H1 (cell line): ENCODE measurements around the gene TWSG1. TPM values are rescaled to one million over a fixed set of nuclear protein-coding genes. Genes with fewer than 3 reads are reported as not detected.

ENCODE experiments used
- CTCF ChIA-PET: fragments of 300-600 bp; sonication (Branson Sonifier 250); formaldehyde crosslinking; loops from one replicate; lab custom pipeline; 2021; ENCODE audit not compliant: partially characterized antibody; lab: Charles Lee
- POLR2A ChIA-PET: fragments of 300-600 bp; sonication (Branson Sonifier 250); formaldehyde crosslinking; loops from one replicate; lab custom pipeline; 2021; ENCODE audit warnings: inconsistent platforms; ENCODE audit not compliant: partially characterized antibody; lab: Charles Lee
- DNase-seq, 2 experiments: peaks; one replicate each; pipeline versions ENCODE4 v3.0.0 to v3.0.0-alpha.2; 2010 to 2022; ENCODE audit warnings: low spot score in 2 of 2, low read depth in 1 of 2, mixed read lengths in 1 of 2
- FAIRE-seq: peaks from 2 replicates; lab custom pipeline; 2011; peaks lifted over from hg19 to GRCh38; lab: Jason Lieb, UNC
- H2AFZ ChIP-seq: 2 replicates; pipeline ENCODE4 v1.8.1; 2012; ENCODE audit warnings: low read length, inconsistent platforms
- H2AK5ac ChIP-seq: 2 replicates; pipeline ENCODE4 v1.6.1; 2013; ENCODE audit warnings: low read depth, low read length
- H2BK120ac ChIP-seq: replicated peaks from 2 replicates; pipeline ENCODE3; 2013; ENCODE audit warnings: low read depth, low read length, inconsistent platforms
- H2BK12ac ChIP-seq: 2 replicates; pipeline ENCODE4 v1.6.1; 2013; ENCODE audit warnings: low read depth, low read length
- H2BK15ac ChIP-seq: 2 replicates; pipeline ENCODE4 v1.6.1; 2013; ENCODE audit warnings: low read length
- H2BK20ac ChIP-seq: 2 replicates; pipeline ENCODE4 v1.6.1; 2013; ENCODE audit warnings: low read length
- H2BK5ac ChIP-seq: 2 replicates; pipeline ENCODE4 v1.6.1; 2013; ENCODE audit warnings: low read depth, low read length
- H3K14ac ChIP-seq: 2 replicates; pipeline ENCODE4 v1.6.1; 2013; ENCODE audit warnings: inconsistent platforms; ENCODE audit not compliant: insufficient read length
- H3K18ac ChIP-seq: 2 replicates; pipeline ENCODE4 v1.6.1; 2013; ENCODE audit warnings: low read length; ENCODE audit errors: extremely low read depth
- H3K23ac ChIP-seq: 2 replicates; pipeline ENCODE4 v1.6.1; 2013; ENCODE audit warnings: inconsistent platforms; ENCODE audit not compliant: insufficient read length
- H3K23me2 ChIP-seq: 2 replicates; pipeline ENCODE4 v1.6.1; 2013; ENCODE audit warnings: low read depth, low read length
- H3K27ac ChIP-seq: 2 replicates; pipeline ENCODE4 v1.6.1; 2011; ENCODE audit warnings: low read depth, low read length, inconsistent platforms
- H3K27me3 ChIP-seq, 4 experiments: replicated peaks in 1 of 4; 1 replicate in 1 of 4; 2 replicates in 3 of 4; pipeline versions ENCODE4 v1.6.1 to v1.8.1; 2011 to 2013; ENCODE audit warnings: low read length in 3 of 4, mild to moderate bottlenecking in 3 of 4, inconsistent platforms in 2 of 4, mixed read lengths in 2 of 4, moderate library complexity in 1 of 4; ENCODE audit not compliant: control insufficient read depth in 3 of 4, insufficient read depth in 3 of 4; ENCODE audit errors: extremely low read depth in 1 of 4
- H3K36me3 ChIP-seq, 4 experiments: 2 replicates each; pipeline versions ENCODE4 v1.6.1 to v1.8.1; 2011 to 2013; ENCODE audit warnings: mild to moderate bottlenecking in 4 of 4, low read length in 3 of 4, moderate library complexity in 2 of 4, control low read depth in 1 of 4, inconsistent platforms in 1 of 4; ENCODE audit not compliant: insufficient read depth in 4 of 4, control insufficient read depth in 2 of 4
- H3K4ac ChIP-seq: replicated peaks from 2 replicates; pipeline ENCODE3; 2013; ENCODE audit warnings: low read length, low read depth, mixed read lengths, inconsistent platforms; ENCODE audit not compliant: insufficient read length
- H3K4me1 ChIP-seq, 4 experiments: replicated peaks in 1 of 4; 1 replicate in 1 of 4; 2 replicates in 3 of 4; pipeline versions ENCODE4 v1.6.1 to v1.8.1; 2011 to 2013; ENCODE audit warnings: low read length in 3 of 4, inconsistent platforms in 2 of 4, mixed read lengths in 1 of 4; ENCODE audit not compliant: insufficient read depth in 4 of 4, control insufficient read depth in 3 of 4
- H3K4me2 ChIP-seq, 2 experiments: 2 replicates each; pipeline versions ENCODE4 v1.6.1 to v1.8.1; 2011 to 2013; ENCODE audit warnings: low read depth in 2 of 2, low read length in 2 of 2, control low read depth in 1 of 2, inconsistent platforms in 1 of 2, mild to moderate bottlenecking in 1 of 2; ENCODE audit not compliant: insufficient read depth in 1 of 2
- H3K4me3 ChIP-seq, 4 experiments: fragments of 200-600, 300-600 bp in 1 of 4; sonication (generic), shearing (Covaris generic), sonication (Bioruptor Twin) in 1 of 4; 2 replicates each; pipeline versions ENCODE4 v1.5.1 to v1.8.1; 2011 to 2016; ENCODE audit warnings: low read length in 4 of 4, low read depth in 3 of 4, control low read depth in 2 of 4, inconsistent platforms in 2 of 4, mild to moderate bottlenecking in 2 of 4, mixed read lengths in 1 of 4, moderate library complexity in 1 of 4; ENCODE audit not compliant: insufficient read depth in 2 of 4; ENCODE audit errors: extremely low read depth in 1 of 4
- H3K56ac ChIP-seq: replicated peaks from 2 replicates; pipeline ENCODE3; 2013; ENCODE audit warnings: low read depth, mild to moderate bottlenecking, mixed read lengths, low read length, inconsistent platforms; ENCODE audit not compliant: insufficient read length
- H3K79me1 ChIP-seq: 2 replicates; pipeline ENCODE4 v1.6.1; 2013; ENCODE audit warnings: low read depth, low read length, control low read depth
- H3K79me2 ChIP-seq, 2 experiments: 2 replicates each; pipeline versions ENCODE4 v1.6.1 to v1.8.1; 2012 to 2013; ENCODE audit warnings: low read length in 2 of 2, mild to moderate bottlenecking in 2 of 2, inconsistent platforms in 1 of 2; ENCODE audit not compliant: insufficient read depth in 2 of 2, control insufficient read depth in 1 of 2
- H3K9ac ChIP-seq, 4 experiments: replicated peaks in 1 of 4; 1 replicate in 1 of 4; 2 replicates in 3 of 4; pipeline versions ENCODE4 v1.6.1 to v1.8.1; 2011 to 2013; ENCODE audit warnings: low read depth in 3 of 4, low read length in 3 of 4, control low read depth in 2 of 4, mild to moderate bottlenecking in 2 of 4, moderate library complexity in 2 of 4, inconsistent platforms in 1 of 4; ENCODE audit errors: extremely low read depth in 1 of 4
- H3K9me3 ChIP-seq, 2 experiments: 2 replicates each; pipeline versions ENCODE4 v1.6.1 to v1.8.1; 2012 to 2013; ENCODE audit warnings: mild to moderate bottlenecking in 2 of 2, moderate library complexity in 2 of 2, control low read depth in 1 of 2, inconsistent platforms in 1 of 2, low read depth in 1 of 2, low read length in 1 of 2, mixed read lengths in 1 of 2; ENCODE audit not compliant: insufficient read depth in 2 of 2
- H4K20me1 ChIP-seq, 2 experiments: replicated peaks in 1 of 2; 2 replicates each; pipeline versions ENCODE3 to v1.8.1; 2011 to 2013; ENCODE audit warnings: inconsistent platforms in 2 of 2, low read length in 2 of 2, mild to moderate bottlenecking in 1 of 2; ENCODE audit not compliant: insufficient read depth in 2 of 2, control insufficient read depth in 1 of 2
- H4K5ac ChIP-seq: 2 replicates; pipeline ENCODE4 v1.6.1; 2013; ENCODE audit warnings: low read length, low read depth, mixed read lengths, inconsistent platforms; ENCODE audit not compliant: insufficient read length
- H4K8ac ChIP-seq: 2 replicates; pipeline ENCODE4 v1.8.0; 2013; ENCODE audit warnings: mild to moderate bottlenecking, moderate library complexity, low read length, inconsistent platforms; ENCODE audit not compliant: insufficient read depth; ENCODE audit errors: extremely low read depth
- H4K91ac ChIP-seq: replicated peaks from 2 replicates; pipeline ENCODE3; 2013; ENCODE audit warnings: low read length, mixed read lengths, inconsistent platforms; ENCODE audit not compliant: insufficient read length
- ASH2L ChIP-seq: fragments of 200-600, 300-600 bp; sonication (generic); IDR thresholded peaks from one replicate; pipeline ENCODE4 v1.7.1; 2017; ENCODE audit warnings: low read length
- ATF3 ChIP-seq: IDR thresholded peaks from 2 replicates; pipeline ENCODE4 v1.6.1; 2011; ENCODE audit warnings: low read depth, mild to moderate bottlenecking, low read length; ENCODE audit not compliant: insufficient read depth
- EZH2 ChIP-seq: fragments of 200-600 bp; sonication (generic); IDR thresholded peaks from 2 replicates; pipeline ENCODE4 v1.7.1; 2012; ENCODE audit warnings: low read depth, mild to moderate bottlenecking, moderate library complexity, low read length, inconsistent platforms; ENCODE audit not compliant: severe bottlenecking
- HDAC2 ChIP-seq, 2 experiments: fragments of 300-600 bp in 1 of 2; sonication (generic) in 1 of 2; IDR thresholded peaks; 2 replicates each; pipeline ENCODE4 v1.6.1; 2011 to 2012; ENCODE audit warnings: low read depth in 2 of 2, low read length in 2 of 2, mild to moderate bottlenecking in 2 of 2, moderate library complexity in 2 of 2, borderline replicate concordance in 1 of 2, inconsistent platforms in 1 of 2
- JUND ChIP-seq: IDR thresholded peaks from 2 replicates; pipeline ENCODE4 v1.6.1; 2011; ENCODE audit warnings: mild to moderate bottlenecking, improper control_type of control experiment, low read length
- KDM4A ChIP-seq: IDR thresholded peaks from one replicate; pipeline ENCODE4 v1.7.1; 2012; ENCODE audit warnings: low read depth, mild to moderate bottlenecking, moderate library complexity, low read length, inconsistent platforms; ENCODE audit not compliant: severe bottlenecking
- PHF8 ChIP-seq: fragments of 200-600 bp; sonication (generic); conservative IDR thresholded peaks from 2 replicates; pipeline ENCODE4 v1.7.1; 2012; ENCODE audit warnings: low read depth, mild to moderate bottlenecking, inconsistent platforms, low read length, moderate library complexity
- POLR2A ChIP-seq, 2 experiments: IDR thresholded peaks; 1 replicate in 1 of 2; 2 replicates in 1 of 2; pipeline ENCODE4 v1.6.1; 2011; ENCODE audit warnings: low read depth in 2 of 2, low read length in 2 of 2, mild to moderate bottlenecking in 2 of 2; ENCODE audit errors: control extremely low read depth in 1 of 2
- SIN3A ChIP-seq, 2 experiments: IDR thresholded peaks in 1 of 2; conservative IDR thresholded peaks in 1 of 2; 2 replicates each; pipeline ENCODE4 v1.6.1; 2011 to 2012; ENCODE audit warnings: low read length in 2 of 2, improper control_type of control experiment in 1 of 2, low read depth in 1 of 2, mild to moderate bottlenecking in 1 of 2
- WGBS, 2 experiments: shearing (Covaris generic) in 1 of 2; methylation state at CpG; one replicate each; pipeline versions ENCODE4 v1.1.6 to v1.1.7; 2013 to 2015; ENCODE audit warnings: low lambda C conversion rate in 2 of 2, mixed read lengths in 2 of 2, inconsistent platforms in 1 of 2, low coverage in 1 of 2, missing lambda C conversion rate in 1 of 2; ENCODE audit not compliant: insufficient replicate concordance in 2 of 2, insufficient coverage in 1 of 2, insufficient read length in 1 of 2; ENCODE audit errors: extremely low coverage in 1 of 2, missing lambda C conversion rate in 1 of 2; 5-methylcytosine and 5-hydroxymethylcytosine counted together
- polyA plus RNA-seq, 7 experiments: library from polyadenylated mRNA; depleted of rRNA in 3 of 7; stranded (reverse) in 5 of 7; unstranded in 2 of 7; fragments of >200 nt in 5 of 7; fragments of 200-250 nt in 2 of 7; gene quantifications; 1 replicate in 5 of 7; 2 replicates in 1 of 7; 4 replicates in 1 of 7; pipeline versions ENCODE4 v1.2.1 to v1.2.3, GENCODE V29; 2011 to 2013; ENCODE audit warnings: missing spikeins in 2 of 7, mixed read lengths in 2 of 7
- total RNA-seq: library from RNA; stranded (reverse); fragmentation: NEBNext Ultra II Directional; extraction: Animal tissue kit (Norgen Biotek cat#: 25700); gene quantifications from 2 replicates; pipeline ENCODE4 v1.2.1, GENCODE V29; 2021

TWSG1 gene
- total and polyA plus RNA-seq, 2 of the 8 experiments (the other 6 are each of a cell fraction or from before 2014, with no cell fraction given): 11.8 to 19.8 TPM

- no peak overlapping the region for H2BK5ac ChIP-seq
- DNase-seq: no peak
- H3K9me3 ChIP-seq: no peaks in the 10 kb centered on the region
- no peaks in the 10 kb centered on the region; a peak in 1 of 7 replicates for H3K4me1 ChIP-seq
- H4K8ac ChIP-seq: peak overlapping the region; percentile 41
- no peak overlapping the region for H2BK20ac ChIP-seq
- peaks cover 0 to 7% of the 10 kb centered on the region in 2 experiments; a peak in 2 of 4 replicates for H3K79me2 ChIP-seq
- H2BK12ac ChIP-seq: no peak overlapping the region
- peak overlapping the region; percentile 23 to 72 (median 54); a peak in 5 of 7 replicates for H3K9ac ChIP-seq
- 9% methylated on average over 49 of the region's 55 CpGs; no CpG with 5 or more reads in 1 of the 2 experiments for WGBS, 2 experiments
- H3K18ac ChIP-seq: no peak overlapping the region
- no peak overlapping the region for H2BK15ac ChIP-seq
- peaks cover 0 to 9% (median 4%) of the 10 kb centered on the region in 4 experiments; a peak in 3 of 7 replicates for H3K27me3 ChIP-seq
- TF ChIP-seq POLR2A (IDR thresholded peaks at IDR 0.05; ENCODE audit: control extremely low read depth in 1 of 2, low read depth in 2 of 2, low read length in 2 of 2): no peak; a peak in 1 of 3 replicates
- TF ChIP-seq JUND: no peak
- TF ChIP-seq EZH2: no peak
- TF ChIP-seq SIN3A (conservative IDR thresholded peaks at IDR 0.05 in 1 of 2, IDR thresholded peaks at IDR 0.05 in 1 of 2; ENCODE audit: low read depth in 1 of 2, low read length in 2 of 2): peak in 1 of 2 experiments; percentile 48; a peak in 1 of 4 replicates
- no peak for TF ChIP-seq ATF3
- TF ChIP-seq PHF8: peak; percentile 12; the same call in 1 of the 2 replicates
- TF ChIP-seq ASH2L: peak; percentile 48
- TF ChIP-seq KDM4A: peak; percentile 54
- TF ChIP-seq HDAC2 (IDR thresholded peaks at IDR 0.05; ENCODE audit: borderline replicate concordance in 1 of 2, low read depth in 2 of 2, low read length in 2 of 2): 0 out of 4 replicates have a peak, but pooled peaks of 1 of the 2 experiments have one; percentile 43
- H3K79me1 ChIP-seq: no peaks in the 10 kb centered on the region
- H3K4me3 ChIP-seq: peak overlapping the region; percentile 57 to 89 (median 65)
- H2AK5ac ChIP-seq: no peak overlapping the region
- no peak overlapping the region for H3K56ac ChIP-seq
- H3K23ac ChIP-seq: no peak overlapping the region
- peaks cover 4% of the 10 kb centered on the region; the same call in 1 of the 2 replicates for H3K23me2 ChIP-seq
- H4K20me1 ChIP-seq: no peaks in the 10 kb centered on the region
- FAIRE-seq: no peak
- H3K14ac ChIP-seq: no peak overlapping the region
- peak overlapping the region; percentile 46 to 73 for H3K4me2 ChIP-seq
- no peak overlapping the region for H2AFZ ChIP-seq
- H4K5ac ChIP-seq: no peak overlapping the region
- peak overlapping the region; percentile 37; the same call in 1 of the 2 replicates for H3K27ac ChIP-seq
- H4K91ac ChIP-seq: no peak overlapping the region
- ChIA-PET POLR2A (interaction anchor here (1.0 to 2.5 kb wide), 5 partner anchors 17 to 200 kb away, joined by 3 to 8 read pairs (median 4); partner anchors contain the start of gene ANKRD12), CTCF (interaction anchor here (0.5 kb wide), 1 partner anchor 143 kb away, joined by 3 read pairs; no protein-coding TSS in a partner anchor)
- no peak overlapping the region for H3K4ac ChIP-seq
- peaks cover 0 to 14% (median 0%) of the 10 kb centered on the region in 4 experiments; a peak in 3 of 8 replicates for H3K36me3 ChIP-seq
- no peak overlapping the region for H2BK120ac ChIP-seq
Observed at GRCh38 chr18:9334973-9335696, 562 bp downstream of the TWSG1 start.
